H1 (cell line): Measurements from ENCODE around the gene C9.

Source experiments
- POLR2A ChIP-seq, 2 experiments: IDR thresholded peaks; 1 replicate in 1 of 2; 2 replicates in 1 of 2; pipeline ENCODE4 v1.6.1; 2011; ENCODE audit warnings: low read depth in 2 of 2, low read length in 2 of 2, mild to moderate bottlenecking in 2 of 2; ENCODE audit errors: control extremely low read depth in 1 of 2
- RBBP5 ChIP-seq: IDR thresholded peaks from 2 replicates; pipeline ENCODE4 v1.7.1; 2012; ENCODE audit warnings: low read depth, mild to moderate bottlenecking, inconsistent platforms, low read length, moderate library complexity, borderline replicate concordance
- SP1 ChIP-seq: IDR thresholded peaks from 2 replicates; pipeline ENCODE4 v1.6.1; 2011; ENCODE audit warnings: low read depth, low read length
- TF ChIP-seq, protein P1 (sequence below), 3 experiments: IDR thresholded peaks; 1 replicate in 2 of 3; 2 replicates in 1 of 3; pipeline versions ENCODE4 v1.5.1 to v1.6.1; 2011; ENCODE audit warnings: low read length in 3 of 3, mild to moderate bottlenecking in 3 of 3, inconsistent platforms in 2 of 3, low read depth in 1 of 3, moderate library complexity in 1 of 3; ENCODE audit not compliant: insufficient read depth in 1 of 3; ENCODE audit errors: control extremely low read depth in 1 of 3

DNA sequence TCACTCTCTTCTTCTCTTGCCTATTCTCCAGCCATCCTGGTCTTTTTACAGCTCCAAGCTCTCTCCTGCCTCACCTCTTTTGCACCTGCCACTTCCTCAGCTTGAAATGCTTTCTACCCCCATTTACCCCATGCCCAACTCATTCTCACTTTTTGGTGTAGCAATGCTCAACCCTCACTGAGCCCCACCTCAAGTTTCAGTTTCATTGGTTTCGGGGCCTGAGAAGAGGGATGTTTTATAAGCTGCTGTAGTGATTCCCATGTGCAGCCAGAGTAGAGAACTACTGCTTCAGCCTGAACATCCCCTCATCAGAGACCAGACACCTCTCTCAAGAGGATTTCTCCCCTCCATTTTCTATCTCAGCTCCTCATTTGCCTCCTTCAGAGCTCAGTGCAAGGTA lies 99.8 kb downstream of the C9 start:
- TF ChIP-seq SP1 (no peak), RBBP5 (no peak), POLR2A (IDR thresholded peaks at IDR 0.05; ENCODE audit: control extremely low read depth in 1 of 2, low read depth in 2 of 2, low read length in 2 of 2) (no peak)
- TF ChIP-seq, protein P1, sequence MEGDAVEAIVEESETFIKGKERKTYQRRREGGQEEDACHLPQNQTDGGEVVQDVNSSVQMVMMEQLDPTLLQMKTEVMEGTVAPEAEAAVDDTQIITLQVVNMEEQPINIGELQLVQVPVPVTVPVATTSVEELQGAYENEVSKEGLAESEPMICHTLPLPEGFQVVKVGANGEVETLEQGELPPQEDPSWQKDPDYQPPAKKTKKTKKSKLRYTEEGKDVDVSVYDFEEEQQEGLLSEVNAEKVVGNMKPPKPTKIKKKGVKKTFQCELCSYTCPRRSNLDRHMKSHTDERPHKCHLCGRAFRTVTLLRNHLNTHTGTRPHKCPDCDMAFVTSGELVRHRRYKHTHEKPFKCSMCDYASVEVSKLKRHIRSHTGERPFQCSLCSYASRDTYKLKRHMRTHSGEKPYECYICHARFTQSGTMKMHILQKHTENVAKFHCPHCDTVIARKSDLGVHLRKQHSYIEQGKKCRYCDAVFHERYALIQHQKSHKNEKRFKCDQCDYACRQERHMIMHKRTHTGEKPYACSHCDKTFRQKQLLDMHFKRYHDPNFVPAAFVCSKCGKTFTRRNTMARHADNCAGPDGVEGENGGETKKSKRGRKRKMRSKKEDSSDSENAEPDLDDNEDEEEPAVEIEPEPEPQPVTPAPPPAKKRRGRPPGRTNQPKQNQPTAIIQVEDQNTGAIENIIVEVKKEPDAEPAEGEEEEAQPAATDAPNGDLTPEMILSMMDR (IDR thresholded peaks at IDR 0.05; ENCODE audit: control extremely low read depth in 1 of 3, insufficient read depth in 1 of 3, low read depth in 1 of 3, low read length in 3 of 3), result no peak
